Fibroblast of the aortic adventitia (primary cell): ENCODE results near the gene GPR39. TPM values are rescaled to one million over a fixed set of nuclear protein-coding genes. Genes with fewer than 3 reads are reported as not detected.

Source experiments
- small RNA-seq: library from RNA; depleted of rRNA; stranded (forward); fragments of <200 nt; gene quantifications from one replicate; pipeline ENCODE3, GENCODE V24; 2012
- total RNA-seq: library from RNA; depleted of rRNA; stranded (reverse); fragments of >200 nt; gene quantifications from 2 replicates; pipeline ENCODE4 v1.2.3, GENCODE V29; 2012; ENCODE audit warnings: low replicate concordance

The GPR39 gene
- total RNA-seq, 1 donor, result 12.7 TPM

Small RNAs within 50 kb of the gene (small RNA-seq; reads per million reads assigned to genes)
- not detected for gene RNU6-175P
